GM12864 (cell line): ENCODE measurements around the gene NOX5.

Source experiments
- DNase-seq: peaks from one replicate; pipeline ENCODE4 v3.0.0-alpha.2; 2011; ENCODE audit warnings: low read depth
- H3K4me3 ChIP-seq: 2 replicates; pipeline ENCODE4 v1.5.1; 2011; ENCODE audit warnings: mild to moderate bottlenecking, low read depth, low read length, control low read depth
- TF ChIP-seq, protein P1 (sequence below): IDR thresholded peaks from 2 replicates; pipeline ENCODE4 v1.5.1; 2011; ENCODE audit warnings: low read depth, mild to moderate bottlenecking, moderate library complexity, low read length, control low read depth, inconsistent platforms; ENCODE audit errors: missing control alignments

NOX5 gene

DNA sequence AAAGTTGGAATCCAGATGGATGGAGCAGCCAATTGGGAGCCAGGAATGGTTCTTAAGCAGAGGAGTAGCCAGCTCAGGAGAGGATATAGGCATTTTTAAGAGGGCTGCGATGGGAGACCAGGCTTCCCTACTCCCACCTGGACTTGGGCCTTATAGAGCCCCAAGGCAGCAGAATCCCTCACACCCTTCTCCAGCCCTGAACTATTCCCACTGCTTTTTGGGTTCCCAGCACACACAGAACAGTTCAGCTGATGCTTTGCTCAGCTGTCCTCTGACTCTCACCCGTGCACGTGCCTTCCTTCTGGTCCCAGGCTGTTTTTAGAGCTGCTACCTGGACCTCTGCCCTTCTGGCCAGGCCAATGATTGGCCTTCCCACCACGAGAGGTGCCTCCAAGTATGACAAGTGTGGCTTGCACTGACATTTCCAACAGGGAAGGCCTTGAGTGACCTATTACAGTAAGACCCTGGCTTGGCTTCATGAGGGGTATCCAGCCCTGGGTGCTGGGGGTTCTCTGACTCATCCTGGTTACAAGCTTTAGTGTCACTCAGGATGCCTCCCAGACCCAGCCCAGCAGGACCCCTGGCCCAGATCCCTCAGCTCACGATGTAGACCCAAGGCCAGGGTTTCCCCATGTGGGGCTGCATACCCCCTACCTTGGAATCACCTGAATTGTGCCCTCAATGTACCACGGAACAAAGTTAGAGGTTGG is 25.2 kb downstream of the NOX5 start:
- TF ChIP-seq, protein P1, sequence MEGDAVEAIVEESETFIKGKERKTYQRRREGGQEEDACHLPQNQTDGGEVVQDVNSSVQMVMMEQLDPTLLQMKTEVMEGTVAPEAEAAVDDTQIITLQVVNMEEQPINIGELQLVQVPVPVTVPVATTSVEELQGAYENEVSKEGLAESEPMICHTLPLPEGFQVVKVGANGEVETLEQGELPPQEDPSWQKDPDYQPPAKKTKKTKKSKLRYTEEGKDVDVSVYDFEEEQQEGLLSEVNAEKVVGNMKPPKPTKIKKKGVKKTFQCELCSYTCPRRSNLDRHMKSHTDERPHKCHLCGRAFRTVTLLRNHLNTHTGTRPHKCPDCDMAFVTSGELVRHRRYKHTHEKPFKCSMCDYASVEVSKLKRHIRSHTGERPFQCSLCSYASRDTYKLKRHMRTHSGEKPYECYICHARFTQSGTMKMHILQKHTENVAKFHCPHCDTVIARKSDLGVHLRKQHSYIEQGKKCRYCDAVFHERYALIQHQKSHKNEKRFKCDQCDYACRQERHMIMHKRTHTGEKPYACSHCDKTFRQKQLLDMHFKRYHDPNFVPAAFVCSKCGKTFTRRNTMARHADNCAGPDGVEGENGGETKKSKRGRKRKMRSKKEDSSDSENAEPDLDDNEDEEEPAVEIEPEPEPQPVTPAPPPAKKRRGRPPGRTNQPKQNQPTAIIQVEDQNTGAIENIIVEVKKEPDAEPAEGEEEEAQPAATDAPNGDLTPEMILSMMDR, result no peak
- no peak for DNase-seq
- no peak overlapping the region for H3K4me3 ChIP-seq

GRCh38 chr15:69042531-69042930 is 28.0 kb downstream of the NOX5 start:
- no peak overlapping the region for H3K4me3 ChIP-seq
- TF ChIP-seq, protein P1, result no peak
- no peak for DNase-seq

- DNase-seq, result no peak
- TF ChIP-seq, protein P1, result no peak
These were observed 31.3 kb downstream of the NOX5 start for GRCh38 chr15:69045802-69046201.

GRCh38 chr15:69046781-69047180 is 32.3 kb downstream of the NOX5 start:
- no peak for DNase-seq
- TF ChIP-seq, protein P1, result no peak
- no peak overlapping the region for H3K4me3 ChIP-seq

More at GRCh38 chr15:69045802-69046201, 31.3 kb downstream of the NOX5 start:
- H3K4me3 ChIP-seq, result no peak overlapping the region

DNA sequence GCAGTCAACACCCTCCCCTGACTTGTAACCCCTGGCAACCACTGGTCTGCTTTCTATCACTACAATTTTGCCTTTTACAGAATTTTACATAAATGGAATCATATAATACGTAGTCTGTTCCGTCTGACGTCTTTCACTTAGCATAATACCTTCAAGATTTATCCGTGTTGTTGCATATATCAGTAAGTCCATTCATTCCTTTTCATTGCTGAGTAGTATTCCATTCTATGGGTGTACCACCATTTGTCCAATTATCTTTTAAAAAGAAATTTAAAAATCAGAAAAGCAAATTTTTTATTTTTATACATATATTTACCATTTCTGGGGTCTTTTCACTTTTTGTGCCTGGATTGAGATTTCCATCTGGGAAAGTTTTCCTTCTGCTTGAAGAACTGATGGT is 35.5 kb downstream of the NOX5 start:
- TF ChIP-seq, protein P1, result no peak

DNA sequence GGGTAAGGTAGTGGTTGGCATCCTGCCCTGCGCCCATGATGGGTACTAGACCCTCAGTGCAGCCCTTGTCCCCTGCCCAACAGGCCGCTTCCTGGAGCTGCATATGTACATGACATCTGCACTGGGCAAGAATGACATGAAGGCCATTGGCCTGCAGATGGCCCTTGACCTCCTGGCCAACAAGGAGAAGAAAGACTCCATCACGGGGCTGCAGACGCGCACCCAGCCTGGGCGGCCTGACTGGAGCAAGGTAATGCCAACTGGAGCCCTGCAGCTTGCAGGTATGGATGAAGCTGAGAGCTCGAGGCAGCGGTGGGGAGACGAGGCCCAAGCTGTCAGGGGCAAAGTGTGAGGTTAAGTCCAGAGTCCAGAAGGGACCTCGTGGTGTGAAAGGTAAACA is 40.8 kb downstream of the NOX5 start:
- TF ChIP-seq, protein P1, result no peak
- H3K4me3 ChIP-seq, result no peak overlapping the region
- DNase-seq, result no peak

More for the DNA sequence above, 35.5 kb downstream of the NOX5 start:
- no peak for DNase-seq
- no peak overlapping the region for H3K4me3 ChIP-seq

DNA sequence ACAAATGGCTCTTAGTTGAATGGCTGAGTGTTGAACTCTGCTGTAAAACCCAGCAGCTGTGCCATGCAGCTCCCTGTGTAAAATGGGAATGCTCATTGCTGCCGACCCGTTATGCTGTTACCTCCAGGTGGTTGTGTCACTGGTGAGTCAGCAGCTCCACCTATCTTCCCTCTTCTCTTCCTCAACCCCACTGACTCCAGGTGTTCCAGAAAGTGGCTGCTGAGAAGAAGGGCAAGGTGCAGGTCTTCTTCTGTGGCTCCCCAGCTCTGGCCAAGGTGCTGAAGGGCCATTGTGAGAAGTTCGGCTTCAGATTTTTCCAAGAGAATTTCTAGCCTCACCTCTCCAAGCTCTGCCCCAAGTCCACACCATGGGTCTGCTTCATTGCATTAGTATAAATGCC is 41.9 kb downstream of the NOX5 start:
- no peak for DNase-seq
- no peak overlapping the region for H3K4me3 ChIP-seq

More for the DNA sequence above, 41.9 kb downstream of the NOX5 start:
- TF ChIP-seq, protein P1, result no peak
